PC-9 (cell line): ENCODE measurements around the gene SCAI.

ENCODE experiments used
- CTCF ChIP-seq: fragments of 200-600 bp; sonication (generic); conservative IDR thresholded peaks from 2 replicates; pipeline ENCODE4 v1.6.1; 2017; ENCODE audit warnings: mixed run types, antibody characterized with exemption, mild to moderate bottlenecking, moderate library complexity
- EZH2 ChIP-seq: fragments of 200-600 bp; sonication (generic); IDR thresholded peaks from 2 replicates; pipeline ENCODE4 v1.8.0; 2017; ENCODE audit warnings: antibody characterized with exemption, low read depth

DNA sequence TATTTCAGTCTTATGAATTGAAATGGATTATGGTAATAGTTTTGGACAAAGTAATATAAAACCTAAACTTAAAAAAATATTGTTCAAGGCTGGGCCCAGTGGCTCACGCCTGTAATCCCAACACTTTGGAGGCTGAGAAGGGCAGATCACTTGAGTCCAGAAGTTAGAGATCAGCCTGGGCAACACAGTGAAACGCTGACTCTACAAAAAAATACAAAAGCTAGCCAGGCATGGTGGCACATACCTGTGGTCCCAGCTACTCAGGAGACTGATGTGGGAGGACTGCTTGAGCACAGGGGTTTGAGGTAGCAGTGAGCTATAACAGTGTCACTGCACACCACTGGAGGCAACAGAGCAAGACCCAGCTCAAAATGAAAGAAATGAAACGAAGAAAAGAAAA, 81.9 kb downstream of the SCAI start:
- TF ChIP-seq CTCF, result no peak
- no peak for TF ChIP-seq EZH2
